Bronchial epithelial cell (primary cell): Measurements from ENCODE around the gene MESD. TPM values are rescaled to one million over a fixed set of nuclear protein-coding genes. Genes with fewer than 3 reads are reported as not detected.

Experiments
- DNase-seq: peaks from one replicate; pipeline ENCODE4 v3.0.0-alpha.2; 2010; ENCODE audit warnings: low read depth
- FAIRE-seq: peaks from 2 replicates; lab custom pipeline; 2011; peaks lifted over from hg19 to GRCh38; lab: Jason Lieb, UNC
- H3K27me3 ChIP-seq: 2 replicates; pipeline ENCODE4 v1.5.1; 2011; ENCODE audit warnings: low read length; ENCODE audit not compliant: control insufficient read depth, insufficient read depth
- H3K36me3 ChIP-seq: 2 replicates; pipeline ENCODE4 v1.5.1; 2011; ENCODE audit warnings: low read length; ENCODE audit not compliant: control insufficient read depth, insufficient read depth
- H3K4me3 ChIP-seq: 2 replicates; pipeline ENCODE4 v1.5.1; 2011; ENCODE audit warnings: mild to moderate bottlenecking, low read depth, low read length, control low read depth
- CTCF ChIP-seq: IDR thresholded peaks from 2 replicates; pipeline ENCODE4 v1.5.1; 2011; ENCODE audit warnings: mild to moderate bottlenecking, moderate library complexity, low read length, control low read depth, inconsistent platforms; ENCODE audit not compliant: insufficient read depth, severe bottlenecking
- total RNA-seq: library from RNA; depleted of rRNA; stranded (reverse); fragments of >200 nt; gene quantifications from 2 replicates; pipeline ENCODE4 v1.2.1, GENCODE V29; 2014

Gene MESD
- total RNA-seq, 1 donor from 2014 or later: 24.7 TPM

- no peak for FAIRE-seq
- no peak for TF ChIP-seq CTCF
- Histone ChIP-seq H3K4me3 (no peak overlapping the region), H3K36me3 (no peaks in the 10 kb centered on the region), H3K27me3 (no peaks in the 10 kb centered on the region)
- DNase-seq: no peak
Measured at GRCh38 chr15:81018197-81018596, 28.6 kb upstream of the MESD start.

- H3K4me3 ChIP-seq: no peak overlapping the region
- no peaks in the 10 kb centered on the region for H3K36me3 ChIP-seq
- TF ChIP-seq CTCF: no peak
- no peaks in the 10 kb centered on the region for H3K27me3 ChIP-seq
- DNase-seq: no peak
- no peak for FAIRE-seq
Measured at GRCh38 chr15:81016489-81017068, 27.0 kb upstream of the MESD start.

- Histone ChIP-seq H3K27me3 (no peaks in the 10 kb centered on the region), H3K4me3 (no peak overlapping the region), H3K36me3 (no peaks in the 10 kb centered on the region)
- TF ChIP-seq CTCF: no peak
- FAIRE-seq: no peak
- no peak for DNase-seq
Measured at GRCh38 chr15:81015621-81016488, 26.2 kb upstream of the MESD start.

GRCh38 chr15:81014446-81015093 is 25.0 kb upstream of the MESD start:
- H3K4me3 ChIP-seq: no peak overlapping the region
- H3K36me3 ChIP-seq: no peaks in the 10 kb centered on the region
- no peaks in the 10 kb centered on the region for H3K27me3 ChIP-seq
- TF ChIP-seq CTCF: no peak
- FAIRE-seq: no peak
- no peak for DNase-seq

GRCh38 chr15:81013396-81013929 is 23.8 kb upstream of the MESD start:
- no peak for FAIRE-seq

More at GRCh38 chr15:81013396-81013929, 23.8 kb upstream of the MESD start:
- Histone ChIP-seq H3K27me3 (no peaks in the 10 kb centered on the region), H3K4me3 (no peak overlapping the region), H3K36me3 (no peaks in the 10 kb centered on the region)
- TF ChIP-seq CTCF: no peak
- DNase-seq: no peak
